Motor neuron (in vitro differentiated cells): ENCODE measurements around the gene CDH26. TPM values are rescaled to one million over a fixed set of nuclear protein-coding genes. Genes with fewer than 3 reads are reported as not detected.

Experiments used
- ATAC-seq, 8 experiments: fragments of 200-7000 bp; cut with Tn5 transposase; replicated peaks in 6 of 8; 2 replicates each; pipeline ENCODE4 v1.8.0; 2021; ENCODE audit warnings: mild to moderate bottlenecking in 8 of 8, moderate library complexity in 8 of 8
- H3K27ac ChIP-seq, 2 donors: fragments of 250-450 bp; sonication (Bioruptor Pico); 2 replicates each; pipeline ENCODE4 v1.9.0; 2021; ENCODE audit warnings: antibody characterized with exemption in 2 of 2, mild to moderate bottlenecking in 2 of 2, moderate library complexity in 1 of 2
- H3K4me1 ChIP-seq, 2 donors: fragments of 250-450 bp; sonication (Bioruptor Pico); replicated peaks in 1 of 2; 2 replicates each; pipeline ENCODE4 v1.6.1; 2021; ENCODE audit warnings: antibody characterized with exemption in 2 of 2, mild to moderate bottlenecking in 2 of 2, moderate library complexity in 1 of 2
- H3K4me3 ChIP-seq, 5 donors: fragments of 250-450 bp; sonication (Bioruptor Pico); 2 replicates each; pipeline ENCODE4 v1.9.0; 2021; ENCODE audit warnings: antibody characterized with exemption in 5 of 5, mild to moderate bottlenecking in 5 of 5, moderate library complexity in 4 of 5
- WGBS, 10 experiments: fragments of 450-650 bp; shearing (Covaris generic); methylation state at CpG; one replicate each; pipeline ENCODE4 v1.0.0; 2022; 5-methylcytosine and 5-hydroxymethylcytosine counted together
- in situ Hi-C, 9 experiments: fragments of 400-800 bp; cut with MboI; loops; one replicate each; pipeline ENCODE4 v1.15.0; 2021; ENCODE audit warnings: low sequenced_read_pairs in 9 of 9, low pct_unique_long_range_greater_than_20kb in 2 of 9; ENCODE audit not compliant: unreplicated experiment in 9 of 9
- total RNA-seq, 8 experiments: library from RNA; unstranded; fragments of 300-600 nt; gene quantifications; 2 replicates each; pipeline versions ENCODE4 v1.2.3 to v1.2.4, GENCODE V29; 2022

Gene CDH26
- total RNA-seq, 8 experiments from 2014 or later: 0.29 to 1.1 (median 0.43) TPM; not detected in 1

DNA sequence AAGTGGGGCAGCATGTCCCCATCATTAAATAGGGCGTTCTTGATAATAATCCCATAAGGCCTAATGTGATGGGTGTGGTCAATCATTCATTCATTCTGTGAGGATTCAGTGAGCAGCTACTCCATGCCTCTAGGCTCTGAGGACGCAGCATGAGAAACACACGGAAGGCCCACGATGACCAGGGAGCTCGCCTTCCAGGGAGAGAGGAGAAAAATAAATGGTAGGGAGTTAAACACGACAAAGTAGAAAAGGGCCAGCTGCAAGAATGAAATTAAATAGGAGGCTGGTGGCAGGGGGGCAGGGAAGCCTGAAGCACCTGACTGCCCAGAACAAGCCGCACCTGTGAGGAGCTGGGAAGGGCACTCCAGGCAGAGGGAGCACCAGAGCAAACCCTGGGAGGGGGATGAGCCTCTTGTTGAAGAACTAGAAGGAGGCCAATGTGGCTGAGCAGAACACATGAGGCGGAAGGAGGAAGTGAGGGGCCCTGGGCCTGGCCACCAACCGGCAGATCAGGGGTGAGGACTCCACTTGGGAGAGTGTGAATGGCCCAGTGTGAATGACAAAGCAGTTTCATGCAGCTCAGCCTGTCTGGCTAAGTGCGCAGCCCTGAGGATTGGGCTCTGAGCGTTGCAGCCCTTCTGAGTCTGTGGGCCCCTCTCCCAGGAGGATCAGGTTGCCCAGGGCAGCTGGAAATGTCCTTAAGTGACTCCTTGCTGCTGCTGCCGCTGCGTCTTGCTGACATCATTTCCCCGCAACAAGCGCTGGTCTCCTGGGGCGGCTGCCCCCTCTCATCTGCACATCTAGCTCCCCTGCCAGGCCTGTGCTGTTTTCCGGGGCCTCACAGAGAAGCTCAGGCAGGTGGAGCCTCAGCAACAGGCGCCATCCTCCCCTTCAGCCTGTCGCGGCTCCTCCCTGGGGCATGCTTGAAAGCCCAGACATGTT is 99.9 kb downstream of the CDH26 start:
- ATAC-seq: peak in 5 of 8 experiments; percentile 84 to 93 (median 92)
- Histone ChIP-seq H3K4me3 (no peak overlapping the region), H3K27ac (peak overlapping the region; percentile 13 to 20), H3K4me1 (peaks cover 19% of the 10 kb centered on the region in 2 donors)
- WGBS, 10 experiments: 26 to 100% (median 65%) methylated on average over 3 to 14 of the region's 20 CpGs; no CpG with 5 or more reads in 2 of the 10 experiments
- in situ Hi-C loops: loop anchor here in 3 of 9 experiments (25.0 kb wide), 1 partner anchor 1829 kb away; no protein-coding TSS in a partner anchor

DNA sequence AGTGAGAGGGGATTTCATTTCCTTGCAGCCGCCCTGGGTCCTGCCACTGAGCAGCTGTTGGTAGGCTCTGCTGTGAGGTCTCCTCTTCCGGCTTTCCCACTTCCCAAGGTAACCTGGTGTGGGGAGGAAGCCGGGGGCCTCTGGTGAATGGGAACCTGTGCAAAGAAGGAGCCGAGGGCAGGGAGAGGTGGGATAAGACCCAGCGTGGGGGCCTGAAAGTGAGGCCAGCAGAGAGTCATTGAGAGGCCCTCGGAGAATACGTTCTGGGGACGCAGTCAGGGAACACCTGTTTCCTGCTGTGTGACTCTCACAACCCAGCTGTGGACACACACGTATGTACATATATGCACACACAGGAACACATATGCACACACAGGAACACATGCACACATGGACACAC is 100.7 kb downstream of the CDH26 start:
- in situ Hi-C loops: loop anchor here in 3 of 9 experiments (25.0 kb wide), 1 partner anchor 1828 kb away; no protein-coding TSS in a partner anchor
- no peak for ATAC-seq
- Histone ChIP-seq H3K4me1 (peaks cover 19 to 22% of the 10 kb centered on the region in 2 donors), H3K27ac (peak overlapping the region in 1 of 2 donors; percentile 20), H3K4me3 (no peak overlapping the region)
- WGBS, 10 experiments: 80 to 86% (median 81%) methylated on average over 1 to 5 of the region's 9 CpGs; no CpG with 5 or more reads in 6 of the 10 experiments

DNA sequence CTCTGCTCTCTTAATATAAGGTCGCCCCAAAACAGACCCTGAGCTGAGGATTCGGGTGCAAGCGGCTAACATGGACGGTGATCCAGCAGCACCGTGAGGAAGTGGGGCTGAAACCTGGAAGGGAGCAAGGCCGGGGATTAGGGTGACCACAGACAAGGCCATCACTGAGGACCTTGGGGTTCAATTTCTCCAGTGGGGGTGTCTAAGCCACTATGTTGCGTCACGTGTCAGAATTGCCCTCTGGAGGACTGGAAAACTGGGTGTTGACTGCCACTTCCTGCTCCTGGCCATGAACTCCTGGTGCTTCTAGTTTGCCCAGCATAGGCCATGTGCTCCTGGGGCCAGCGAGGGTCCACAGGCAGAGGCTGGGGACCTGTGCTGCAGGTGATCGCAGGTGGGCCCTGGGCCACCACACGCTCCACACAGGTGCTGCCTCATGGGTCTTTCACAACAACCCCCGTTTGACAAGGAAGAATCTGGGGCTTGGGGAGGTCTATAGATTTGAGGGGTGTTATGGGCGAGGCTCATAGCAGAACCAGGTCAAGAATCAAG is 101.9 kb downstream of the CDH26 start:
- in situ Hi-C loops: loop anchor here in 3 of 9 experiments (25.0 kb wide), 1 partner anchor 1827 kb away; no protein-coding TSS in a partner anchor
- no peak overlapping the region for H3K4me3 ChIP-seq
- no peak for ATAC-seq
- H3K27ac ChIP-seq: no peak overlapping the region
- peaks cover 19 to 22% of the 10 kb centered on the region in 2 donors for H3K4me1 ChIP-seq
- WGBS, 10 experiments: 98 to 100% (median 100%) methylated on average over 1 to 8 of the region's 13 CpGs; no CpG with 5 or more reads in 5 of the 10 experiments

DNA sequence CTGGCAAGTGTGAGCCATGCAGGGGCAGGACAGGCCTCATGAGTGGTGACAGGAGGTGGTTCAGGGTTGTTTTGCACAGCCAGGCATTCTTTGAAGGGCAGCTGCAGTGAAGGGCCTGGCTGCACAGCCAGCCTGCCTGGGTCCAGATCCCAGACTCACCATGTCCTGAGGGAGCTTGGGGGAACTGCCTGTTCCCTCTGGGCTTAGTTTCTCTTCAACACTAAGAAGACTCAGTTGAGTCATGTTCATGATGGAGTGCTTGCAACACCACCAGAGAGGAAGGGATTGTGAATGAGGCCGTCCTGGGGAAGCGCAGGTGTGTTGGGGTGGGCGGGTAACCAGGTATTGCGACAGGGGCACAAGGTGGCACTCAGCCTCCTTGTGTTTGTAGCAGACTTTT is 102.4 kb downstream of the CDH26 start:
- peaks cover 19 to 22% of the 10 kb centered on the region in 2 donors for H3K4me1 ChIP-seq
- H3K27ac ChIP-seq: no peak overlapping the region
- ATAC-seq: no peak
- WGBS, 10 experiments: 100% methylated on average over 3 of the region's 4 CpGs; no CpG with 5 or more reads in 9 of the 10 experiments
- in situ Hi-C loops: loop anchor here in 3 of 9 experiments (25.0 kb wide), 1 partner anchor 1827 kb away; no protein-coding TSS in a partner anchor
- H3K4me3 ChIP-seq: no peak overlapping the region

DNA sequence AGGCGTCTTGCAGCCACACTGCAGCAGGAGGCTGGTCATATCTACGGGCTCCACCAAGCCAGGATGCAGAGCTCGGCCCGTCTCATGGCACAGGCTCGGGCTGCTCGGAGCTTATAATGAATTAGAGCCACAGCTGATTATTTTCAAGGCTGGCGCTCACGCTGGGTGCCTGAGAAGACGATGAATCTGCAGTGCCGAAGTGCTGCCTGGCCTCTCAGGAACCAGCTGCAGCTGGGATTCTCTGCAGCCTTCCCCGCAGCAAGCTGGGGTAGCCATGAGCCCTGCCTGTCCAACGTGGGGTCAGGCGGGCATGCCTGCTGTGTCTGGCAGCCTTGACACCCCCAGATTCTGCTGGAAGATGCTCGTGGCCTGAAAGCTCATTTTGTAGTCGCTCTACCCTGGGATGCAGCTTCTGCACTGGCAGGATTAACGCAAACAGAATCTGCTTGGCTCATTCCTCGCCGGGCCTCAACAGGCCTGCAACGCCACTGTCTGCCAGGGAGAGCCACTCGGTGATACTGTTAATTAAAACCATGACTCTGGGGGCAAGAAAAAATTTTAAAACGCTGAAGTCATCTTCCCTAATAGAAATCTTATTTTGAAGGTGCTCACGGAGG is 104.3 kb downstream of the CDH26 start:
- peak in 4 of 8 experiments; percentile 33 to 60 (median 54) for ATAC-seq
- H3K4me1 ChIP-seq: peaks cover 18 to 22% of the 10 kb centered on the region in 2 donors
- H3K27ac ChIP-seq: no peak overlapping the region
- H3K4me3 ChIP-seq: no peak overlapping the region
- WGBS, 10 experiments: 14 to 100% (median 51%) methylated on average over 3 to 14 of the region's 22 CpGs; no CpG with 5 or more reads in 2 of the 10 experiments
- in situ Hi-C loops: loop anchor here in 3 of 9 experiments (25.0 kb wide), 1 partner anchor 1825 kb away; no protein-coding TSS in a partner anchor

DNA sequence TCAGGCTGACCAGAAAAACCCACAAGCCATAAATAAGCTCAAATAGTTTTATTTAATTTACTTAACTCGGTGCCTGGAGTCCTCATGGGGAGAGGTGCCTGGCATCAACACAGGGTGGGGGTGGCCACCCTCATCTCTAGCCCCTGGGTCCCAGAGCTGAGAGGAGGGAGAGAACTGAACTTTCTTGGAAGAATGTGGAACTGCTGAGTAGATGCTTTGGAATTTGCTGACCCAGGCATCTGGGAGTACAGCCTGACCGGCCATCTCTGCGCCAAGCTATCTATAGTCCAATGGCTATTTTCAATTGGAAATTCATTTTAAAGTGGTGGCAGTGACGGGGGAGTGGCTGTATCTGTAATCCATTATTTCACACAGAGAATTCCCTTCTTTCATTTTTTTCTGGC is 104.8 kb downstream of the CDH26 start:
- in situ Hi-C loops: loop anchor here in 3 of 9 experiments (25.0 kb wide), 1 partner anchor 1824 kb away; no protein-coding TSS in a partner anchor
- peak in 3 of 8 experiments; percentile 11 to 81 (median 72) for ATAC-seq
- 4 to 100% (median 56%) methylated on average over 1 to 4 of the region's 4 CpGs; no CpG with 5 or more reads in 3 of the 10 experiments for WGBS, 10 experiments
- Histone ChIP-seq H3K4me3 (no peak overlapping the region), H3K4me1 (peaks cover 13 to 21% of the 10 kb centered on the region in 2 donors), H3K27ac (no peak overlapping the region)

DNA sequence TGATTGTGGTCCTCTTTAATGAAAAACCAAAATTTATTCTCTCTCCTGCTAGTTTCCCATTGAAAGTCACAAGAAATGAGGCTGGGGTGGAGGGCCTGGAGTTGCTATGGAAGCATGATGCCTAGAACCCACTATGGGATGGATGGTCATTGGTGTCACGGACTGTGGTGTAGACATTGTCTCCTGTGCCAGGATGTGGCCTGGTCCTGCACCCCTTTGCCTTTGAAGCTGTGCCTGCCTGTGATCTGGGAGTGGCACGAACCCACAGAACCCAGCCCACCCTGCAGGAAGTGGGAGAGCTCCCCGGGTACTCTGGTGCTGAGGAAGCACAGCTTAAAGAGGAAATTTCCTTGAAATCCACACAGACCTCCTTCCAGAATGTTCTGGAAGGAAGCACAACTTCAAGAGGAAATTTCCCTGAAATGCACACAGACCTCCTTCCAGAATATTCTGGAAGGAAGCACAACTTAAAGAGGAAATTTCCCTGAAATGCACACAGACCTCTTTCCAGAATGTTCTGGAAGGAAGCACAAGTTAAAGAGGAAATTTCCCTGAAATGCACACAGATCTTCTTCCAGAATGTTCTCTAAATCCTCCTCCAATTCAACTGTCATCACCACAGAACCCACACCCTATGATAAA is 105.6 kb downstream of the CDH26 start:
- in situ Hi-C loops: loop anchor here in 3 of 9 experiments (25.0 kb wide), 1 partner anchor 1823 kb away; no protein-coding TSS in a partner anchor
- Histone ChIP-seq H3K27ac (no peak overlapping the region), H3K4me1 (peaks cover 5 to 13% of the 10 kb centered on the region in 2 donors), H3K4me3 (no peak overlapping the region)
- WGBS, 10 experiments: 27 to 93% (median 67%) methylated on average over 1 to 3 of the region's 3 CpGs; no CpG with 5 or more reads in 5 of the 10 experiments
- ATAC-seq: no peak

Other genes starting within 250 kb of the CDH26 start
- 1 to 10 TPM in 7 of 8 experiments, under 1 TPM in 1; 0.63 to 6.5 (median 1.7) TPM for gene SYCP2, start 24.8 kb upstream of the CDH26 start, total RNA-seq
- gene PPP1R3D, start 18.1 kb upstream of the CDH26 start, total RNA-seq: 1 to 10 TPM; 5.3 to 8.5 (median 7.8) TPM
- gene FAM217B, start 18.0 kb upstream of the CDH26 start, total RNA-seq: 10 to 100 TPM in 7 of 8 experiments, 1 to 10 TPM in 1; 8.1 to 19.1 (median 12.7) TPM